Loucy (cell line): Measurements from ENCODE around the gene MTG2.

Experiments
- H2AFZ ChIP-seq: fragments of 200-600 bp; sonication (generic); 2 replicates; pipeline ENCODE4 v1.6.0; 2016; ENCODE audit warnings: antibody characterized with exemption, mild to moderate bottlenecking, low read length, moderate library complexity
- H3F3A ChIP-seq: fragments of 200-600 bp; 2 replicates; pipeline ENCODE4 v1.6.0; 2016; ENCODE audit warnings: antibody characterized with exemption, low read depth, mild to moderate bottlenecking
- H3K27me3 ChIP-seq: fragments of 200-600 bp; sonication (generic); 2 replicates; pipeline ENCODE4 v1.6.1; 2014; ENCODE audit warnings: low read length, mild to moderate bottlenecking; ENCODE audit not compliant: insufficient read depth, poor library complexity, severe bottlenecking
- H3K36me3 ChIP-seq: fragments of 200-600 bp; sonication (generic); 2 replicates; pipeline ENCODE4 v1.6.1; 2016; ENCODE audit warnings: low read length; ENCODE audit not compliant: insufficient read depth
- H3K4me1 ChIP-seq: fragments of 200-600 bp; sonication (generic); 2 replicates; pipeline ENCODE4 v1.5.1; 2014; ENCODE audit warnings: low read length, mild to moderate bottlenecking; ENCODE audit not compliant: insufficient read depth, poor library complexity, severe bottlenecking
- H3K4me2 ChIP-seq: fragments of 200-600 bp; sonication (generic); 2 replicates; pipeline ENCODE4 v1.6.0; 2014; ENCODE audit warnings: antibody characterized with exemption, low read length, low read depth, mild to moderate bottlenecking; ENCODE audit not compliant: poor library complexity, severe bottlenecking
- H3K4me3 ChIP-seq: fragments of 200-600 bp; sonication (generic); 2 replicates; pipeline ENCODE4 v1.5.1; 2014; ENCODE audit warnings: low read length, mild to moderate bottlenecking, mixed read lengths; ENCODE audit not compliant: poor library complexity, severe bottlenecking
- H3K79me2 ChIP-seq: fragments of 200-600 bp; sonication (generic); 2 replicates; pipeline ENCODE4 v1.6.1; 2014; ENCODE audit warnings: low read length; ENCODE audit not compliant: insufficient read depth
- H3K9ac ChIP-seq: fragments of 200-600 bp; sonication (generic); 2 replicates; pipeline ENCODE4 v1.6.0; 2014; ENCODE audit warnings: mild to moderate bottlenecking, low read depth, low read length, moderate library complexity; ENCODE audit not compliant: poor library complexity, severe bottlenecking
- H3K9me2 ChIP-seq: fragments of 200-600 bp; sonication (generic); replicated peaks from 2 replicates; pipeline ENCODE4 v1.6.1; 2016; ENCODE audit warnings: low read depth, low read length, mixed read lengths
- H3K9me3 ChIP-seq: fragments of 200-600 bp; sonication (generic); 2 replicates; pipeline ENCODE4 v1.6.1; 2014; ENCODE audit warnings: mild to moderate bottlenecking, antibody characterized with exemption, low read length, low read depth; ENCODE audit not compliant: insufficient read depth
- H4K20me1 ChIP-seq: fragments of 200-600 bp; sonication (generic); 2 replicates; pipeline ENCODE4 v1.6.0; 2014; ENCODE audit warnings: antibody characterized with exemption, low read length, mild to moderate bottlenecking; ENCODE audit not compliant: insufficient read depth, poor library complexity, severe bottlenecking
- EZH2phosphoT487 ChIP-seq: fragments of 200-600 bp; IDR thresholded peaks from 2 replicates; pipeline ENCODE4 v1.6.1; 2018; ENCODE audit warnings: antibody characterized with exemption, mild to moderate bottlenecking, moderate library complexity, borderline replicate concordance
- TF ChIP-seq, protein P1 (sequence below): fragments of 200-600 bp; sonication (generic); conservative IDR thresholded peaks from 2 replicates; pipeline ENCODE4 v1.5.1; 2014; ENCODE audit warnings: mild to moderate bottlenecking, antibody characterized with exemption, low read length

The MTG2 gene

DNA sequence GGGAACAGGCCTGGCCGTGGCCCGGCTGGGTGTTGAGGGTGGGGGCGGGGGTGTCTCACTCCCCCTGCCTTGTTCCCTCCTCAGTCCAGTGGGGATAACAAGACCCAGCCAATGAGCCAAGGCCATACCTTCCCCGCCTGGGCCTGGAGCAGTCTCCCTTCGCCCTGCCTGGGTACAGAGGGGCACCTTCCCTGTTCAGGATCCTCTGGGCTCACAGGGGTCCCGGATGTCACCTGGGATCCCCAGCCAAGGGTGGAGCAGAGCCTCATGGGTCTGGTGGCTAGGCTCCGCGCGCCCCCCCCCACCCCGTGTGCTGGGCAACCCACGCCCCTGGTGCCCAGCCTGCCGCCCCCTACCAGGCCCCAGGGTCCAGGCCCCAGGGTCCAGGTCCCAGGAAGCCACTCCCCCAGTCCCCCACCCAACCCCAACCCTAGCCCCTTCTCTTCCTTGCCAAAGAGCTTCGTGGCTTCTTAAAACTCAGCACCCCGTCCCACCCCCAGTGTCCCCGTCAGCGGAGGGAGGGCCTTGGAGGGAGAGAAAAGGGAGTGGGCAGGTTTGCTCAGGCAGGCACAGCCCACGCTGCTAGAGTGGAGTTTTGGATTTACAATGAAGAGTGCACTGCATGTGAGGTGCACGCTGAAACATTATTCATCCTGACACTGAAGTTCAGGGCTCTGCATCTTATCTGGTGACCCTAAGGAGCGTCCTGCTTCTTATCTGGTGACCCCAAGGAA lies 25.4 kb downstream of the MTG2 start:
- no peak overlapping the region for H3K4me2 ChIP-seq
- H3K9me2 ChIP-seq = no peaks in the 10 kb centered on the region
- H3K79me2 ChIP-seq = peaks cover 19% of the 10 kb centered on the region; the same call in 1 of the 2 replicates
- H3K36me3 ChIP-seq = no peaks in the 10 kb centered on the region
- H3K9ac ChIP-seq = no peak overlapping the region
- no peak for TF ChIP-seq EZH2phosphoT487
- TF ChIP-seq, protein P1, sequence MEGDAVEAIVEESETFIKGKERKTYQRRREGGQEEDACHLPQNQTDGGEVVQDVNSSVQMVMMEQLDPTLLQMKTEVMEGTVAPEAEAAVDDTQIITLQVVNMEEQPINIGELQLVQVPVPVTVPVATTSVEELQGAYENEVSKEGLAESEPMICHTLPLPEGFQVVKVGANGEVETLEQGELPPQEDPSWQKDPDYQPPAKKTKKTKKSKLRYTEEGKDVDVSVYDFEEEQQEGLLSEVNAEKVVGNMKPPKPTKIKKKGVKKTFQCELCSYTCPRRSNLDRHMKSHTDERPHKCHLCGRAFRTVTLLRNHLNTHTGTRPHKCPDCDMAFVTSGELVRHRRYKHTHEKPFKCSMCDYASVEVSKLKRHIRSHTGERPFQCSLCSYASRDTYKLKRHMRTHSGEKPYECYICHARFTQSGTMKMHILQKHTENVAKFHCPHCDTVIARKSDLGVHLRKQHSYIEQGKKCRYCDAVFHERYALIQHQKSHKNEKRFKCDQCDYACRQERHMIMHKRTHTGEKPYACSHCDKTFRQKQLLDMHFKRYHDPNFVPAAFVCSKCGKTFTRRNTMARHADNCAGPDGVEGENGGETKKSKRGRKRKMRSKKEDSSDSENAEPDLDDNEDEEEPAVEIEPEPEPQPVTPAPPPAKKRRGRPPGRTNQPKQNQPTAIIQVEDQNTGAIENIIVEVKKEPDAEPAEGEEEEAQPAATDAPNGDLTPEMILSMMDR = no peak
- H3K9me3 ChIP-seq = no peaks in the 10 kb centered on the region
- H2AFZ ChIP-seq = no peak overlapping the region
- peaks cover 3% of the 10 kb centered on the region; the same call in 1 of the 2 replicates for H3F3A ChIP-seq
- no peaks in the 10 kb centered on the region for H3K27me3 ChIP-seq
- H3K4me1 ChIP-seq = peaks cover 22% of the 10 kb centered on the region
- H4K20me1 ChIP-seq = no peaks in the 10 kb centered on the region
- H3K4me3 ChIP-seq = no peak overlapping the region

DNA sequence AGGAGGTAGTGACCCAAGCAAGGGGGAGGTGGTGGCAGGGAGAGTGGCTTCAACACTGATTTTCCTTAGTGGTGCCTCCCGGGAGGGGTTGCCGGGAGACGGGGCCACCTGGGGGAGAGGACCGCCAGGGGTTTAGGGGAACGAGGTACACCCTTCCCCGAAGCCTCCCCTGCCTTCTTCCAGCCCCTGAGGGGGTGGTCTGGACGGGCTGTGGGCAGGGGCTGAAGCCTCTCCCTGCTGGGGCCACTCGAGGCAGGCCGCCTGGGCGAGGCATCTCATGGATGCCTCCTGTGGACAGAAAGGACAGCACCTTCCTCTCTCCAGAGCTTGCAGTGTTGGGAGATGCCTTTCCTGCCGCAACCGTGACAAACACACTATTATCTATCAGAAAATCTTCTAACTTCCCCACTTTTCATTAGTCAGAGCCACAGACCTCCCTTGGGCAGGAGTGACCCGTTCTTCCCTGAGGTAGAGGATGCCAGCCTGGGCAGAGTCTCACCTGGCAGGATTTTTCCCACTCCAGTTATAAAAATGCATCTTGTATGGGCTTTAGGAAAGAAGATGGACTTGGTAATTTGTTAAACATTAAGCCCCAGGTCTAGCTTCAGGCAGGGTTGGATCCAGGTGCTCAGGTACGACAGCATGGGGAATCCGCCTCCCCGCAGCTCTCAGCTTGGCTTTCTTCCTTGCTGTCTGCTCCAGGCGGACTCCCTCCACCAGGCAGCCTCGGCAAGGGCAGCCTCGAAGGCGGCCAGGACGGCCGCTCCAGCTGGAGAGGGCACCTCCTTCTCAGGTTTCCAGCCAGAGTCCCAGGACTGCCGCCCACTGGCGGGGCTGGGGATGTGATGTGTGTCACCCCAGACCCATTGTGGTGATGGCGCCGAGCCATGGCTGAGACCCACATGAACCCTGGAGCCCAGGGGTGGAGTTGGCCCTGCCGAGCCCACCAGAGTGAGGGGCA lies 26.2 kb downstream of the MTG2 start:
- Histone ChIP-seq H3K9me3 (no peaks in the 10 kb centered on the region), H3K79me2 (peaks cover 19% of the 10 kb centered on the region; the same call in 1 of the 2 replicates), H3K9ac (no peak overlapping the region), H3K4me2 (no peak overlapping the region), H3F3A (no peaks in the 10 kb centered on the region), H3K27me3 (no peaks in the 10 kb centered on the region), H3K9me2 (no peaks in the 10 kb centered on the region), H4K20me1 (no peaks in the 10 kb centered on the region), H2AFZ (no peak overlapping the region), H3K4me3 (no peak overlapping the region), H3K36me3 (no peaks in the 10 kb centered on the region), H3K4me1 (peaks cover 14% of the 10 kb centered on the region)
- no peak for TF ChIP-seq EZH2phosphoT487
- TF ChIP-seq, protein P1 = no peak

DNA sequence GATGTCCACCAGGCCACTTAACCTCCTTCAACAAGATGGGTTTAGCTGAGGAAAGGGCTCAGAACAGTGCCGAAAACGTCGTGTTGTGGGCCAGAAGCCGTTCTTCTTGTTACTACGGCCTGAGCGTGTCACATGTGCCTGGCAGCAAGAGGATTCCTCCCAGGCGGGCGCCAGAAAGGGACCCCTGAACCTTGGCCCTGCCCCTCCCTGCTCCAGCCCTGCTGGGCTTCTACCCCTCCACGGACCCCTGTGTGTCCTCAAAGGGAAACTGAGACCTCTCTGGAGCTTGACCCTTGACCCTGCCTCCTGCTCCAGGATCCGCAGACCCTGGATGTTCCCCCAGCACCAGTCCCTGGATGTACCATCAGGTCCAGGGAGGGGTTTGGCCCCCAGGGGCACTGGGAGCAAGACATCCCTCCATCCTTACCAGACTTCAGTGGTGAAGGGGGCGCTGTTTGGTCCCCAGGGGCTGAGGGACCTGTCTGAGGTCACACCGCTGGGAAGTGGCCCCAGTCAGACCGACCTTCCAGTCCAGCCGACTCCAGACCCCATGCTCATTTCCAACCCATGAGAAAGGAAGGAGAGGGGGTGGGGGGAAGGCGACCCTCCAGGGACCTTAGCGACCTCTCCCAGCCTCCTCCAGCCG lies 27.1 kb downstream of the MTG2 start:
- H3K79me2 ChIP-seq = peaks cover 12% of the 10 kb centered on the region; the same call in 1 of the 2 replicates
- H3K4me3 ChIP-seq = no peak overlapping the region
- TF ChIP-seq EZH2phosphoT487 = no peak
- TF ChIP-seq, protein P1 = no peak
- no peaks in the 10 kb centered on the region for H4K20me1 ChIP-seq
- peaks cover 5% of the 10 kb centered on the region for H3K4me1 ChIP-seq
- no peaks in the 10 kb centered on the region for H3F3A ChIP-seq
- H3K9me3 ChIP-seq = no peaks in the 10 kb centered on the region
- no peaks in the 10 kb centered on the region for H3K36me3 ChIP-seq
- no peak overlapping the region for H2AFZ ChIP-seq
- H3K9me2 ChIP-seq = no peaks in the 10 kb centered on the region
- no peaks in the 10 kb centered on the region for H3K27me3 ChIP-seq
- H3K4me2 ChIP-seq = no peak overlapping the region
- no peak overlapping the region for H3K9ac ChIP-seq
